Fibroblast of skin of right quadriceps (primary cell): Measurements from ENCODE around the gene NPAS4.
A peak's percentile ranks its signal among the peaks of the same experiment; 100 is the strongest.
"Not testable (repeated sequence)": the region's sequence is repeated elsewhere in the genome, so short reads cannot be mapped to it uniquely, and the experiment has no call there.

Experiments
- DNase-seq: peaks from one replicate; pipeline ENCODE4 v3.0.0-alpha.2; 2013

NPAS4 gene

GRCh38 chr11:66459138-66459778 is 38.4 kb downstream of the NPAS4 start:
- no peak for DNase-seq

DNA sequence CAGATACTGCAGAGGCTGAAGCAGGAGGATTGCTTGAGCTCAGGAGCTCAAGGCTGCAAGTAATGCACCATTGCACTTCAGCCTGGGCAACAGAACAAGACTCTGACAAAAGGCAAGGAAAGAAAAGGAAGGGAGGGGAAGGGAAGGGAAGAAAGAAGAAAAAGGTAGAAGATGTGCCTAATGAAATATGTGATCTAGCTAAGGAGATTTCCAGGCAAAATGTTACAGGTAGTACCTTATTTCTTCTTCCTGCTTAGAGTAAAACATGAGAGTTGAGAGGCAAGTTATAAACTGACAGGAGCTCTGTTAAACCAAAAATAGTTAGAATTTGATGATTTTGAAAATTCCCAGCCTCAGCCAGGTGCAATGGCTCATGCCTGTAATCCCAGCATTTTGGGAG is 41.2 kb downstream of the NPAS4 start:
- DNase-seq = no peak

GRCh38 chr11:66462911-66463310 is 42.1 kb downstream of the NPAS4 start:
- DNase-seq = no peak

- not testable (repeated sequence) for DNase-seq
Measured at GRCh38 chr11:66464116-66464515, 43.3 kb downstream of the NPAS4 start.

GRCh38 chr11:66464916-66465315 is 44.1 kb downstream of the NPAS4 start:
- no peak for DNase-seq

- no peak for DNase-seq
Measured at GRCh38 chr11:66465373-66466224, 44.8 kb downstream of the NPAS4 start.

DNA sequence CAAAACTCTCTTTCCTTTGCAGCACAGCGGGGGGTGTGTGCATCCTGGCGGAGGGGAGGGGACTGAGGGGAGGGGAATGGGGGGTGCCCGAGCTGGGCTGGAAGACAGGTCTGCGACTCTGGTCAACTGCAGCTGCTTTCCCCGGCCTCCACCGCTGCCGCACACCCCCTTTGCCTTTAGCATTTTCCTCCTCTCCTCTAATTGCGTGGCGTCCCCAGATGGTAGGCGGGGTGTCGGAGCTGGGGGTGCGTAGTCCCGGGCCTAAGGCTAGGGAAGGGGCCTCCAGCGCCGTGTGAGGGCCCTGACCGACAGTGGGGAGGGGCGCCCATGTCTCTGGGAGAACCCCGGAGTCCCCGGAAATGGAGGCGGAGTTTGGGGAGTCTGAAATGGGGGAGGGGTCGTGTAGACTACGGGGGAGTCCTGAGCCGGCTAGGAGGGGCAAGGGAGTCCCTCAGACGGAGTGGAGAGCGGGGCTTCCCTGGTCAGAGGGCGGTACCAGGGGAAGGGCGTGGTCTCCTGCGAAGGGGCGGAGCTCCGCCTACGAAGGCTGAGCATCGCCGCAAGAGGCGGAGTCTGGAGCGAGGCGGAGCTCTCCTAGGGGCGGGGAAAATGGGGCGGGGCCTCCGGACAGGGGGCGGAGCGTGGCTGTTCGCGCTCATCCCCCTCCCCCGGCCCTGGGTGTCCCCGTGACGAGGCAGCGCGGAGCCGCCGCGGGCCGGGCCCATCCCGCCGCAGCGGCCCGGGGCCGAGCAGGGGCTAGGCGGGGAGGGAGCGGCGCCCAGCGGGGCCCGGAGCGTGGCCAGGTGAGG is 45.6 kb downstream of the NPAS4 start, which contains the start of gene PELI3:
TSS of gene PELI3 (plus strand) at position 681 of the 809 bp plus-strand sequence. CDS start 1,224 bp downstream, outside the sequence.
- peak; percentile 90 for DNase-seq

DNA sequence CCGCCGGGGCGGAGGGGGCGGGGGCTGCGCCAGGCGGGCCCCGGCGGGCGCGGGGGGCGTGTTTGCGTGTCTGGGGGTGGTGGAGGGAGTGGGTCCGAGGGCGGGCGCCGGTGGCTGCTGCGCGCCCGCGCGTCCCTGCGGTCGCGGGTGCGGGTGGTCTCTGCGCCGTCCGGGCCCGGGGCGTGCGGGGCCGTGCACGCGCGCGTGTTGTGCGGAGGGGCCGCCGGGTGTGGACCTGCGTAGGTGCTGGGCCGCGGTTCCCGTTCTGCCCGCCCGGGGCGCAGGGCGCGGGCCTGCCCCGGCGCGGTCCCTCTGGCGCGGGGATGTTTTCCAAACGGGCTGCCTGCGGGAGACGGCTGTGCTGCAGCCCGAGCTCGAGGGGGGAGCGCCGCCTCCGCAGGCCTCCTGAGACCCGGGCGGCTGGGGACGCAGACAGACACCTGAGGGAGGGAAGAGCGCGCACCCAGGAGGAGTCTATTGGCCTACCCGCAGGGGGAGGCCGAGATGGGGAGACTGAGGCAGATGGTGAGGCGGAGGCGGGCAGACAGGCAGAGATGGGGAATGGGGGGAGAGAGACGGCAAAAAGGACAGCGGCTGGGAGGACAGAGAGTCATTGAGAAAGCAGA is 46.3 kb downstream of the NPAS4 start:
- no peak for DNase-seq

DNA sequence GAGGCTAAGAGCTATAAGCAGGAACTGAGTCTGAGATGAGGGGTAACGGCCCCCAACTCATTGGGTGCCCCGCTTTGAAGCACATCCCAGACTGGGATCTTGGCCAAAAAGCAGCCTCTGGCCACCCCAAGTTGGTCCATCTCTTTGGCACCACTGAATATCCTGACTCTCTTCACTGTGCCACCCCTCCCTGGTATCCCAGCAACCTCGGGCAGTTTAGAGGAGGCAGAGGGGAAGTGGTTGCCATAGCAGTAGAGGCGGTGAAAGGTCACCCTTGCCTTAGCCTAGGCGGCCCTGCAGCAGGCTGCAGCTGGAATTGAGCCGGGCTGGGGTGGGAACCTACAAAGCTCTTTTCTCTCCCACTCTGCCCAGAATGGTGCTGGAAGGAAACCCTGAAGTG is 46.9 kb downstream of the NPAS4 start:
- no peak for DNase-seq

GRCh38 chr11:66468691-66469090 is 47.9 kb downstream of the NPAS4 start:
- no peak for DNase-seq

DNA sequence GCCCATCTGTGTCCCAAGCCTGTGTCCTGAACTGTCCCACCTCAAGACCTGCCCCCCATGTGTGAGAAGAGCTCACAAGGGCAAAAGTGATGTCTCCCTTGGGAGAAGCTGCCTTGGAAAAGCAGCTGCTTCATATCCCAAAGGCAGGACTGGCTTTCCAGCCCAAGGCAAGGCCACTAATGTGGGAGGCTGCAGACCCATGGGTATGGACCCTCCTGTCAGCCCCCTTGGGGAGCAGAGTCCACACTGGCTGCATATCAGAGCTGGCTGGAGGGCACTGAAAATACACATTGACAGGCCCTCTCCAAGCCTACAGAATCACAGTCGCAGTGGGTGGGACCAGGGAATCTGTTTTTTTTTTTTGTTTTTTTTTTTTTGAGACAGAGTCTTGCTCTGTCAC is 48.6 kb downstream of the NPAS4 start:
- DNase-seq = no peak

DNA sequence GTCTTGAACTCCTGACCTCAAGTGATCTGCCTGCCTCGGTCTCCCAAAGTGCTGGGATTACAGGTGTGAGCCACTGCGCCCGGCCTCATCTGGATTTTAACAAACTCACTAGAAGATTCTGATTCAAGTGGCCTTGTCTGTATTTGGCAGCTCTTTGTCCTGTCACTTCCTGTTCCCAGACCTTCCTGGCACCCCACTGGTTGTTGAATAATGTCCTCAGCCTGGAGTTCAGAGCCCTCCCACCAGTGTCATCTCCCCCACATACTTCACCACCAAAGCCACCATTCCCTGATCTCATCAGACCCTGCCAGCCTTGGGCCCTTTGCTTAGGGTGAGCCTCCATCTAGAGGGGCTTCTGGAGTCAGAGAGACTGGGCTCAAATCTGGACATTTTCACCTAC is 49.2 kb downstream of the NPAS4 start:
- no peak for DNase-seq

- DNase-seq = no peak
Measured at GRCh38 chr11:66471142-66471541, 50.3 kb downstream of the NPAS4 start.

DNA sequence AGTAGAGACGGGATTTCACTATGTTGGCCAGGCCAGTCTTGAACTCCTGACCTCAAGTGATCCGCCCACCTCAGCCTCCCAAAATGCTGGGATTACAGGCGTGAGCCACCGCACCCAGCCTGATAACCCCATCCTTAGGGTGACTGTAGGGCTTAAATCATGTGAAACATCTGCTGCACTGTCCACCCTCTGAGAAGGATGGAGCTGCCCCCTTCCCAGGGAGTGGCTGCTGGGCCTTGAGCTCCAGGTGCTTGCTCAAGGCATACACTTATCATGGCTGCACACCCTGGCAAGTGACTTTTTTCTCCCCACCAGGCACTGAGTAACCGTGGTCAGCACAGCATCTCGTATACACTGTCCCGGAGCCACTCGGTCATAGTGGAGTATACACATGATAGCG is 51.2 kb downstream of the NPAS4 start:
- DNase-seq = no peak

DNA sequence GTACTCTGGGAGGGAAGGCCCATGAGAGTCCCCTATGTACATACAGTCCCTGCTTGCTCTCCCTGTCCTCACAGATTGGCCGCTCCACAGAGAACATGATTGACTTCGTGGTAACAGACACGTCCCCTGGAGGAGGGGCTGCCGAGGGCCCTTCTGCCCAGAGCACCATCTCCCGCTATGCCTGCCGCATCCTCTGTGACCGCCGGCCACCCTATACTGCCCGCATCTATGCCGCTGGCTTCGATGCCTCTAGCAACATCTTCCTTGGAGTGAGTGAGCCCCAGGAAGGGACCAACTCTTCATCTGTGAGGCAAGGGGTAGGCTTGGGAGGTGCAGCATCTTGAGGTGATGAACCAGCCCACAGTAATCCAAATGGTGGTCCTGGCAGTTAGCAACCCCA is 52.3 kb downstream of the NPAS4 start:
- no peak for DNase-seq

DNA sequence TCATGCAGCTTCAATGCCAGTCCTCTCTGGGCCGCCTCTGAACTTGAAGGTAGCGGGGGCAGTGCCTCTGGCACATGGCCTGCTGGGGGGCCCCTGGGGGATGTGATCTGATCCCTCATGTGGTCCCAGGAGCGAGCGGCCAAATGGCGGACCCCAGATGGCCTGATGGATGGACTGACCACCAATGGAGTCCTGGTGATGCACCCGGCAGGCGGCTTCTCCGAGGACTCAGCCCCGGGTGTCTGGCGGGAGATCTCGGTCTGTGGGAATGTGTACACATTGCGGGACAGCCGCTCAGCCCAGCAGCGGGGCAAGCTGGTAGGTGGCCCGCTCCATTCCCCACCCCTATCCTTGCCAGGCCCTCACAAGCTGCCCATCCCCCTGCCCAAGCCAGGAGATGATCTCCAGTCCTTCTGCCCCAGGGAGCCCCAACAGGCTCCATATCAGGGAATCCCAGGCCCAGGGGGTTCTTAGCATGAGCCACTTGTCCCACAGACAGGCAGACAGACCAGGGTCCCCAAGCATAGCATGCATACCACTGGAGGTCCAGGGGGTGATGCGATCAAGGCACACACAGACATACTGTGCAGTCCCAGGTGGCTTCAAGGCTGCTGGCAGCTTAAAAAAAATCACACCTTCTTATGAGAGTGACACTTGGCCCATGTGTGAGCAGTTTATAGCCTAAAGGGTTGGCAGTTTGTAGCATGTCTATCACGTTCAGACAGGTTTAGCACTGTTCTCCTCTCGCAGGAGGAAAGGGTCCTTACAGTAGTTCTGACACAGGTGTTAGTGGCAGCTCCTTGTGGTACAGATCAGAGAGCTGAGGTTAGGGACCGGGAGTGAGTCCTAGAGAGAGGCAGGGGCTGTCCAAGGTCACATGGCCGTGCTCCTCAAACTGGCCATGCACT is 53.0 kb downstream of the NPAS4 start:
- DNase-seq = no peak

DNA sequence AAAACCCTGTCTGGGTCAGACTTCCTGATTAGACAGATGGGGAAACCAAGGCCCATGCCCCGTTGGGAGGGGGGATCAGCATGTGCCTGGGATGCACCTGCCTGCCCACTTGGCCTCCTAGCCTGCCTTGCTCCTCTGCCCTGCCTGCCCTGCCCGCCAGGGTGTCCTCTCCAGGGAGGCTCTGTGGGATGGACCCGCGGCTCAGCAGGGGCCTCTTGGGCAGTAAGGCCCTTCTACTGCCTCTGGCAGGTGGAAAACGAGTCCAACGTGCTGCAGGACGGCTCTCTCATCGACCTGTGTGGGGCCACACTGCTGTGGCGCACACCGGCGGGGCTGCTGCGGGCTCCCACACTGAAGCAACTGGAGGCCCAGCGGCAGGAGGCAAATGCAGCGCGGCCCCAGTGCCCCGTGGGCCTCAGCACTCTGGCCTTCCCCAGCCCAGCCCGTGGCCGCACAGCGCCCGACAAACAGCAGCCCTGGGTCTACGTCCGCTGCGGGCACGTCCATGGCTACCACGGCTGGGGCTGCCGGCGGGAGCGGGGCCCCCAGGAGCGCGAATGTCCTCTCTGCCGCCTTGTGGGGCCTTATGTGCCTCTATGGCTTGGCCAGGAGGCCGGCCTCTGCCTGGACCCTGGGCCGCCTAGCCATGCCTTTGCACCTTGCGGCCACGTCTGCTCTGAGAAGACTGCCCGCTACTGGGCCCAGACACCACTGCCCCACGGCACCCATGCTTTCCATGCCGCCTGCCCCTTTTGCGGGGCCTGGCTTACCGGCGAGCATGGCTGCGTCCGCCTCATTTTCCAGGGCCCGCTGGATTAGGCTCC is 54.7 kb downstream of the NPAS4 start:
- DNase-seq = no peak
